ENCODE results near the gene SETBP1.

SETBP1 gene

DNA sequence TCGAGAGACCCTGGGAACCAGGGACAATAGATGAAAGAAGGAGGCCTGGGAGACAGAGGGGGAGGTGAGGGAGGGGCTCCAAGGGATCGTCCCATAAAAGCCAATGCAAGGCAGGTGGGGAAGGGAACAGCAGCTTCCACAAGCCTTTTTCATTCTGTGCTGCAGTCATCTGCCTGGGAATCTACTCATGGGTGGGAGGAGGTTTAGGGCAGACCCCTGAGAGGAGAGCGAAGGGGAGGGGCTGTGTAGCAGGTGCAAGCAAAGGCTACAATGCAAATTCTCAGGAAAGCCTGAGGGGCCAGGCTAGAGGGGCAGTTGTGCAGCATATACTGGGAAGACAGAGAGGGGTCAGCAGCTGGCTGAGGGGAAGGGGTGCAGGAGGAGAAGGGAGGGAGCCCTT lies 135.4 kb downstream of the SETBP1 start:
- no peak for DNase-seq (ENCODE audit: low read depth in 2 of 2)

- no peak for DNase-seq (ENCODE audit: low read depth in 2 of 2)
These were observed 135.8 kb downstream of the SETBP1 start for GRCh38 chr18:44816477-44816876.

DNA sequence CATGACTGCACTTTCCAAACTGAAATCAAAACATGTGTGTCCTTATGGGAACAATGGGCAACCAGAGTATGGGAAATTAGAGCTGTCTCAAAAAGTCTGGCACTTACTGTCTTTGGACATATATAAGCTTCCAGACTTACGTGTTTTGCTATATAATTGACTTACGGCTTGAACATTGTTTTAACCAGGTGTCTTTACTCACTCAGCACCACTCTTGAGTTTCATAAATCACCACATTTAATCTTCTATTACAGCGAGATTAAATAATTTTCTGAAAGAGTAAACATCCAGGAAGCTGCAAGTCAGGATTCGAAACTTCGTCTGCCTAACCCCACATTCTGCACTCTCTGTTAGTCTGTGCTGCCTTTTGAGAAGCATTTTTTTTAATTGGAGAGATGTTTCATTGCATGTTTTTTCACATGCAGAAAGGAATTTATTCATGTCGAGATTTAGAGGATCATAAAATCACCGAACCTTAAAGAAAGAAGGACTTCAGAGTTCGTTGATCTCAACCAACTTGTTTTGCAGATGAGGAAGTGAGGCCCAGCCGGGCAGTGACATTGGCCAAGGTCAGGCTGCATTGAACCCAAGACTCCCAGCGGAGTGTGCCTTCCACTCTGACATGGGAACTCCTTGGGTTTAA lies 137.3 kb downstream of the SETBP1 start:
- DNase-seq (ENCODE audit: low read depth in 2 of 2): no peak

GRCh38 chr18:44818668-44819403 lies 138.1 kb downstream of the SETBP1 start:
- DNase-seq (ENCODE audit: low read depth in 2 of 2): no peak

- DNase-seq (ENCODE audit: low read depth in 2 of 2): no peak
These were observed 139.3 kb downstream of the SETBP1 start for GRCh38 chr18:44819944-44820510.

GRCh38 chr18:44821924-44822323 lies 141.2 kb downstream of the SETBP1 start:
- no peak for DNase-seq (ENCODE audit: low read depth in 2 of 2)

GRCh38 chr18:44823286-44823685 lies 142.6 kb downstream of the SETBP1 start:
- DNase-seq (ENCODE audit: low read depth in 2 of 2): no peak

GRCh38 chr18:44823782-44824181 lies 143.1 kb downstream of the SETBP1 start:
- DNase-seq (ENCODE audit: low read depth in 2 of 2): no peak

DNA sequence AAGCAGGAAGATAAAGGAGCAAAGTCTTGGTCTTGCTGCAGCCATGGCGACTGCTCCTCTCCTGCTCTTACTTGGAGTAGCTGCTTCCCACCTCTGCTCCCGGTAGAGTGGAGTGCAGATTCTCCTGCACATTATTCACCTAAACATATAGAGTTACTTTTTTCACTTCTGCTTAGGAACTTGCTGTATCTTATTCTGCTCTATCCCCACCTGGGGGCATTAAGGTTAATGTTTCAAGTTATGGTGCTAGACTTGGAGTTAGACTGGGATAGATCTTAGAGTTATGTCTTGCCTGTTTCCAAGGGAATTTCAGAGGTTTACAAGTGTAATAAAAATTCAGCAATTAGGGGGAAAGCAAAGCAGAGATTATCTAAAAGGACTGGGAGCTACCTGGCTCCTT lies 144.2 kb downstream of the SETBP1 start:
- no peak for DNase-seq (ENCODE audit: low read depth in 2 of 2)

GRCh38 chr18:44826418-44827259 lies 146.0 kb downstream of the SETBP1 start:
- no peak for DNase-seq (ENCODE audit: low read depth in 2 of 2)

DNA sequence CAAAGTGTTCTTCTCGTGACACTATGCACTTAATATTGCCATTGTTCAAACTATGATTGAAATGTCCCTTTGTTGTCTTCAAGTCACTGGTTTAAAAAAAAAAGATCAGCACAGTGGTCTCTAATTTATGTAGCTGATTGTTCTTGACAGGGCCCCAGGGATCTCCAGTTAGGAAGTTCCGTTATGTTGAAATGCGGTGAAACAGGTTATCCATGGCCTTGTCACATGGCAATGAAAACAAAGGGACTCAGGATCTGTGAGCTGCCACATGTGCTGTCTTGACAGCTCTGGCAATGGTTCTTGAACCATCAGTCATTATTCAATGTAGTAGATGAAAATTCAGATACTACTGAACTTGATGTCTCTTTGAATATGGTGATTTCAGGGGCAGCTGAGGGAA lies 147.4 kb downstream of the SETBP1 start:
- DNase-seq (ENCODE audit: low read depth in 2 of 2): no peak

- no peak for DNase-seq (ENCODE audit: low read depth in 2 of 2)
These were observed 149.9 kb downstream of the SETBP1 start for GRCh38 chr18:44830581-44830980.

DNA sequence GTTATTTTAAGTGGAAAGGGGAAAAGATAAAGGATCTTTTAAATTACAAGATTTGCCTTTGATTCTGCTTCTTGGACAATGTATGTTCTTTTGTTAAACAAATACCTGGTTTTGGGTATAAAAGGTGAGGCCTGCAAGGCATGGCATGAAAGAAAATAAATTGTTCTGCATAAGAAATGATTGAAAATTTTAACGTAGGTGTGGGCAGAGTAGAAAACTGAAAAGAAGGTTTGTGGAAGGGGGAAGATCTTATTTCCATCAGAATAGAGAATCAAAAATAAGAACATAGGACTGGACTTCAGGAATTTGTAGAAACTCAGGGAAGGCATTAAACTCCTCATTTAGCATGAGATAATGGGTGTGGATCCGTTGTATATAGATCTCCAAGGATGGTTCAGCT lies 153.1 kb downstream of the SETBP1 start:
- DNase-seq (ENCODE audit: low read depth in 2 of 2): no peak

DNA sequence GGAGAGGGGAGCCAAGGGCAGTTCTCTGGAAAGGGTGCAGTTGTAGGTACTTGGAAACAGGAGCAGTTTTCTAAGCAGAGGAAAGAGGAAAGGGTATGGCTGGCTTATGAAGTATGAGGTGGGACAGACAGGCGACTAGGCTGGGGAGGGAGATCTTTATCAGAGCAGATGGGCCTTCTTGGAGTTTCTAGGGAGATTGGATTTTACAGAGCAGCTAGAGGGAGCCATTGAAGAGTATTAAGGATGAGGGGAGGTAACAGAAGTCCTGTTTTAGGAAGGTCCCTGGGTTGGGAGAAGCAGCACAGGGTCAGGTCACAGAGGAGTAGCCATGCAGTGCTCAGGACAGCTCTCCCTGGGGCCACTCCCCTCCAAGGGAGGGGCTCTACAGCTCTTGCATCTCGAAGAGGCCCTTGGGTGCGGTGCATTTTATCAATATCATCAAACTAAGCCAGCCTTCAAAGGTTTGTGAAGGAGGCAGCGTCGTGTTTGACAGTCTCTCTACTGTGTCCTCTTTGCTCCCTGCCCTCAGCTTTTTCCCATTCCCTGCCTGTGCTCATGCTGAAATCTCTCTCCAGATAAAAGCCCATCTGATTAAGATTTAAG lies 154.3 kb downstream of the SETBP1 start:
- DNase-seq (ENCODE audit: low read depth in 2 of 2): no peak

DNA sequence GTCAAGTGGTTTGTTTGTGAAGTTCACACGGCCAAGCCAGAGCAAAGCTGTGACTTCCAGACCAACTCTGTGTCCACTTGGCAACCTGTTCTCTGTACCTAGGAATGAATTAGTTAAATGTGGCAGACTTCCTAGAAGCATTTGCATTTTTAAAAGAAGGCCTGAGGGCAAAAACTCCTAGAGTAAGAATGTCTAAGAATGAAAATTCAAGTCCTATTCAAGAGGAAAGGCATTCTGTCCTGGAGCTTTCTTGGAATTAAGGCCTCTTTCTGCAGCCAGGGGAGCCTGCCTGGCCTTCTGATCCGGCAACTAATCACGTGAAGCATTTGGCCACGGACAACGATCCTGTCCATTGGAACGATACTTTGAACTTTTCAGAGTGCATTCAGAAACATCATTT lies 155.0 kb downstream of the SETBP1 start:
- DNase-seq (ENCODE audit: low read depth in 2 of 2): no peak

DNA sequence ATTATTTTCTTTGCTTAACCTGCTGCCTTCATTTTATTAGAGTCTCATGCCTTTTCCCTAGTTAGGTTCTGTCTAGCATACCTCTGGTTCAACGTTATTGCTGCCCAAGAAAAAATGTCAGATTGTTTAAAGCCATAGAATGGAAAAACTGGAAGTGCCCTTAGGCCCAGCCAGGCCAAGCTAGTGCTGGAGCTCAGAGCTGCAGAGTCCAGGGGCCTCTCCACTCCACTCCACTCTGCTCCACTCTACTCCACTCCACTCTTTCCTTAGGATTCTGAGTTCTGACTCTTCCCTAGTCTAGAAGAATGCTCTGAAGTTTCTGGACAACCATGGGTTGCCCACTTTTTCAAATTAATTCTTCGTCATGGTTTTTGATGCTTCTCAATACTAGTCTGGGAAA lies 155.6 kb downstream of the SETBP1 start:
- DNase-seq (ENCODE audit: low read depth in 2 of 2): no peak

GRCh38 chr18:44837482-44838180 lies 156.9 kb downstream of the SETBP1 start:
- DNase-seq (ENCODE audit: low read depth in 2 of 2): no peak

DNA sequence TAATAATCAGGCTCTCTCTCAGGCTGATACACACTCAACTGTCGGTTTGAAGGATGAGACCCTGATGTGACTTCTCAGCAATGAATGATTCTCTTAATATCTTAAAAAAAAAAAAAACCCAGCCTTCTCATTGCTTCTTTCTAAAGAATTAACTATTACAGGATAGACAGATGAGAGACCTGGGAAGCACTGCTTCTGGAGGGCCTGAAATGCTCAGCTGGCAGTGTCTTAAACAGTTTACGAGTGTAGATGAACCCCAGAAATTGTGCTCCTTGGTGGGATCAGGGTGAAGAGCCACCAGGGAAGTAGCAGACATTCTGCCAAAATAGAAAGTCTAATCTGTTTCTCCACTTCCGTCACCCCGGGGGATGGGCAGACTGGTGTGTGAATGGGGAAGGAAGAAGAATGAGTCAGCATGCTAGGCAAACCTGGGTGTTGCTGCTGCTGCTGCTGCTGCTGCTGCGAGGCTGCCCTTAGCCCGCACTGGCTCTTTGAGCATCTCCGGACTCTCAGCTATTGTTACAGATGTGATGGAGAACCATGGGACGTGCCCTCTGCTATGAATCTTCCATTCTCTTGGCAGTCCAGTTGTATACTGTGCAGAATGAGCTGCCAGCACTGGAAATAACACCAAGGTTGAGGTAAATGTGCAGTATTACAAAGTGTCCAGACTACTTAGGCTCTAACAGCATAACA lies 158.4 kb downstream of the SETBP1 start:
- DNase-seq (ENCODE audit: low read depth in 2 of 2): peak; percentile 57 to 64

- no peak for DNase-seq (ENCODE audit: low read depth in 2 of 2)
These were observed 159.5 kb downstream of the SETBP1 start for GRCh38 chr18:44840058-44840790.

DNA sequence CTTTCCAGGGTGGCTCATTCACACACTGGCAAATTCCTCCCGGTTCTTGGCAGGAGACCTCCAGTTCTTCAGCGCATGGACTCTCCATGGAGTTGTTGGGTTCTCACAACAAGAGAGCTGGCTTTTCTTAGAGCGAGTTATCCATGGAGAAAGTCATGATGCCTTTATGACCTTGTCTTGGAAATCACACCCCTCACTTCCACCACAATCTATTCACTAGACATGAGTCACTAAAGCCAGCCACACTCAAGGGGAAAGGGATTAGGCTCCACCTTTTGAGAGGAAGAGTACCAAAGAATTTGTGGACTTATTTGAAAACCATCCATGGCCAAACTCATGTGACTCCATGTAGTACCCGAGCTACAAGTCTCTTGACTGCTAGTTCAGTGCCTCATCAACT lies 160.5 kb downstream of the SETBP1 start:
- no peak for DNase-seq (ENCODE audit: low read depth in 2 of 2)
